Measurements from ENCODE around the gene ZBTB7C. TPM values are rescaled to one million over a fixed set of nuclear protein-coding genes. Genes with fewer than 3 reads are reported as not detected.

ZBTB7C gene
- total RNA-seq, 3 donors from 2014 or later (not counting 1 experiment from before 2014, with no cell fraction given), result 0.07 TPM; not detected in 2

- no peaks in the 10 kb centered on the region for H3K9me3 ChIP-seq (ENCODE audit: control insufficient read depth, insufficient read depth, low read length)
- Mint-ChIP-seq H3K4me3 (no peak overlapping the region), H3K9me3 (no peaks in the 10 kb centered on the region), H3K27ac (no peak overlapping the region), H3K4me1 (no peaks in the 10 kb centered on the region), H3K27me3 (ENCODE audit: low read depth in 2 of 2) (peaks cover 0 to 7% of the 10 kb centered on the region in 2 donors), H3K36me3 (no peaks in the 10 kb centered on the region)
- H3K4me1 ChIP-seq (ENCODE audit: control insufficient read depth, insufficient read depth, low read length), result no peaks in the 10 kb centered on the region
- ATAC-seq (no peak), DNase-seq (no peak)
- 69% methylated on average over 7 of the region's 7 CpGs for WGBS (ENCODE audit: insufficient coverage)
- intact Hi-C loops (cut with micrococcal nuclease), result no loop called here
- TF ChIP-seq, protein P1, sequence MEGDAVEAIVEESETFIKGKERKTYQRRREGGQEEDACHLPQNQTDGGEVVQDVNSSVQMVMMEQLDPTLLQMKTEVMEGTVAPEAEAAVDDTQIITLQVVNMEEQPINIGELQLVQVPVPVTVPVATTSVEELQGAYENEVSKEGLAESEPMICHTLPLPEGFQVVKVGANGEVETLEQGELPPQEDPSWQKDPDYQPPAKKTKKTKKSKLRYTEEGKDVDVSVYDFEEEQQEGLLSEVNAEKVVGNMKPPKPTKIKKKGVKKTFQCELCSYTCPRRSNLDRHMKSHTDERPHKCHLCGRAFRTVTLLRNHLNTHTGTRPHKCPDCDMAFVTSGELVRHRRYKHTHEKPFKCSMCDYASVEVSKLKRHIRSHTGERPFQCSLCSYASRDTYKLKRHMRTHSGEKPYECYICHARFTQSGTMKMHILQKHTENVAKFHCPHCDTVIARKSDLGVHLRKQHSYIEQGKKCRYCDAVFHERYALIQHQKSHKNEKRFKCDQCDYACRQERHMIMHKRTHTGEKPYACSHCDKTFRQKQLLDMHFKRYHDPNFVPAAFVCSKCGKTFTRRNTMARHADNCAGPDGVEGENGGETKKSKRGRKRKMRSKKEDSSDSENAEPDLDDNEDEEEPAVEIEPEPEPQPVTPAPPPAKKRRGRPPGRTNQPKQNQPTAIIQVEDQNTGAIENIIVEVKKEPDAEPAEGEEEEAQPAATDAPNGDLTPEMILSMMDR (IDR thresholded peaks at IDR 0.05), result no peak
- no peaks in the 10 kb centered on the region for H3K36me3 ChIP-seq (ENCODE audit: control insufficient read depth, insufficient read depth, low read length)
- no peaks in the 10 kb centered on the region for H3K27me3 ChIP-seq (ENCODE audit: control insufficient read depth, insufficient read depth, low read length)
- H3K4me3 ChIP-seq (ENCODE audit: low read length), result no peak overlapping the region
- H3K27ac ChIP-seq (ENCODE audit: low read length), result no peak overlapping the region
Measured at GRCh38 chr18:48308755-48309575, 100.2 kb downstream of the ZBTB7C start.

DNA sequence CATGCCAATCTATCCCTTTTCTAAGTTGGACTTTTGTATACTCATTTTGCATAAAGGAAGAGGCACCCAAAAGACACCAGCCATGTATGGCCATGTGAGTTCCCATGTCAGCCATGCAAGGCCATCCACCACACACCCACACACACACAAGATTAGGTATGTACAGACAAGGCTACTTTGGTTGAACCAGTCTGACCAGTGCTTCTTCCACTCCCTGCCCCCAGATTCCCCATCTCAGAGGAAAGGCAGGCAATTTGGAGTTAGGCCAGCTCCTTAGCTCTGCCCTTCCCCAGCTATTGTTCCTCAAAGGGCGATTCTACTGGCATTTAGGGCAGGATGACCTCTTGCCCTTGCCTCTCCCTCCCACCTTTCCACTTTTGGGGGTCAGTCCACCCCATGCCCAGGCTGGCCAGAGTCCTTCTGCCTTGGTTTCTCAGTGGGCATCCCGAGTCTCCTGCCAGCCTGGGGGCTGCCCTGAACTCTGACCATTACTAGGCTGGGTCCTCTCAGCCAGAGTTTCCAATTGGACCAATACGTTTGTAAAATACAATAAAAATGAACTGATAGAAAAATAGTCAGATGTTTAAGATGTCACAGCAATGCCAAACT lies 101.1 kb downstream of the ZBTB7C start:
- DNase-seq (no peak), ATAC-seq (no peak)
- Mint-ChIP-seq H3K27ac (no peak overlapping the region), H3K27me3 (ENCODE audit: low read depth in 2 of 2) (peaks cover 0 to 7% of the 10 kb centered on the region in 2 donors), H3K4me3 (no peak overlapping the region), H3K9me3 (no peaks in the 10 kb centered on the region), H3K4me1 (no peaks in the 10 kb centered on the region), H3K36me3 (no peaks in the 10 kb centered on the region)
- no peak overlapping the region for H3K27ac ChIP-seq (ENCODE audit: low read length)
- WGBS (ENCODE audit: insufficient coverage), result 70% methylated on average over 3 of the region's 3 CpGs
- TF ChIP-seq, protein P1 (IDR thresholded peaks at IDR 0.05), result no peak
- no peak overlapping the region for H3K4me3 ChIP-seq (ENCODE audit: low read length)
- H3K4me1 ChIP-seq (ENCODE audit: control insufficient read depth, insufficient read depth, low read length), result no peaks in the 10 kb centered on the region
- no peaks in the 10 kb centered on the region for H3K36me3 ChIP-seq (ENCODE audit: control insufficient read depth, insufficient read depth, low read length)
- intact Hi-C loops (cut with micrococcal nuclease), result no loop called here
- H3K9me3 ChIP-seq (ENCODE audit: control insufficient read depth, insufficient read depth, low read length), result no peaks in the 10 kb centered on the region
- no peaks in the 10 kb centered on the region for H3K27me3 ChIP-seq (ENCODE audit: control insufficient read depth, insufficient read depth, low read length)

- no peaks in the 10 kb centered on the region for H3K4me1 ChIP-seq (ENCODE audit: control insufficient read depth, insufficient read depth, low read length)
- 87% methylated on average over 5 of the region's 5 CpGs for WGBS (ENCODE audit: insufficient coverage)
- no peak overlapping the region for H3K4me3 ChIP-seq (ENCODE audit: low read length)
- TF ChIP-seq, protein P1 (IDR thresholded peaks at IDR 0.05), result no peak
- intact Hi-C loops (cut with micrococcal nuclease), result no loop called here
- no peaks in the 10 kb centered on the region for H3K27me3 ChIP-seq (ENCODE audit: control insufficient read depth, insufficient read depth, low read length)
- H3K9me3 ChIP-seq (ENCODE audit: control insufficient read depth, insufficient read depth, low read length), result no peaks in the 10 kb centered on the region
- no peaks in the 10 kb centered on the region for H3K36me3 ChIP-seq (ENCODE audit: control insufficient read depth, insufficient read depth, low read length)
- no peak for DNase-seq
- Mint-ChIP-seq H3K36me3 (no peaks in the 10 kb centered on the region), H3K27ac (no peak overlapping the region), H3K27me3 (ENCODE audit: low read depth in 2 of 2) (peaks cover 0 to under 1% of the 10 kb centered on the region in 2 donors), H3K4me1 (no peaks in the 10 kb centered on the region), H3K9me3 (no peaks in the 10 kb centered on the region), H3K4me3 (no peak overlapping the region)
- H3K27ac ChIP-seq (ENCODE audit: low read length), result no peak overlapping the region
- no peak for ATAC-seq
Measured at GRCh38 chr18:48306838-48307237, 102.3 kb downstream of the ZBTB7C start.
